GM18505 (cell line): ENCODE results near the gene TM2D3.
"Not testable (repeated sequence)": the region's sequence is repeated elsewhere in the genome, so short reads cannot be mapped to it uniquely, and the experiment has no call there.

ENCODE experiments used
- ATAC-seq: cut with Tn5 transposase; IDR thresholded peaks from one replicate; pipeline ENCODE4 v1.9.1; 2021; ENCODE audit not compliant: unreplicated experiment
- POLR2A ChIP-seq: IDR thresholded peaks from 4 replicates; pipeline ENCODE4 v1.6.1; 2011; ENCODE audit warnings: borderline replicate concordance; ENCODE audit not compliant: insufficient read depth, insufficient read length; ENCODE audit errors: extremely low read depth

The TM2D3 gene

GRCh38 chr15:101647251-101647650, 4.9 kb downstream of the TM2D3 start:
- ATAC-seq = no peak
- no peak for TF ChIP-seq POLR2A

DNA sequence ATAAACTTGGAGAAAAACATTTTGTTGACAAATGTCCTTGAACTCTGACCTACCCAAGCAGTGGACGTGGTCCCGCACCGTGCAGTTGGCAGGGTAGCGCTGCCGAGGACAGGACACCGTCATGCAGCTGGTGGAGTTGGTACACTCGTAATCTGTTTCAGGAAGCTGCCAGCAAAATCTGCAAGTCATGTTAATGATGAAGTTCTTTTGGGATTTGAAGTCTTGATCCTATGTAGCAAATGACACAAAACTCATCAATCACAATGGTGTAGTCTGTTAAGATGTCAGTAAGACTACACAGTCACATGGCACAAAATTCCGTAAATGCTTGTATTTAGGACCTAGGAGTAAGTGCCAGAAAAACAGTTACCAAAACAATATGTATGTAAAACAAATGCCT, 5.5 kb downstream of the TM2D3 start:
- ATAC-seq = no peak
- no peak for TF ChIP-seq POLR2A

DNA sequence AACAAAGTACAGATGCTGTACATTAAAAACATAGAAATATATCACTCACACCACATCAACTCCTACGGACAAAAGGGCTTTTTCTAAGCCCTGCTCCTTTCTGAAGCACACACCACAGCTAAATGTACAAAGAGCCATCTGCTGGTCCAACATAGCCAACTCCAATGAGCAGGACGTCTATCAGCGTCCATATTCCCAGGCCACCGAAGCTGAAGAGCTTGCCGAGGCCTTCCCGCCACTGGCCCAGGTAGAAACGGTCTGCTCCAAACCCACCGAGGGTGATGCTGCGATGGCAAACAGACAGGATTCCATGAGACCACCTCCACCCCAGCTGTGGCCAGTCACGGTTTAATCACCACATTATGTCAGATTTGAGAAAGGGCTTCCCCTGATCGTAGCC, 9.8 kb downstream of the TM2D3 start:
- TF ChIP-seq POLR2A = no peak
- ATAC-seq = no peak

DNA sequence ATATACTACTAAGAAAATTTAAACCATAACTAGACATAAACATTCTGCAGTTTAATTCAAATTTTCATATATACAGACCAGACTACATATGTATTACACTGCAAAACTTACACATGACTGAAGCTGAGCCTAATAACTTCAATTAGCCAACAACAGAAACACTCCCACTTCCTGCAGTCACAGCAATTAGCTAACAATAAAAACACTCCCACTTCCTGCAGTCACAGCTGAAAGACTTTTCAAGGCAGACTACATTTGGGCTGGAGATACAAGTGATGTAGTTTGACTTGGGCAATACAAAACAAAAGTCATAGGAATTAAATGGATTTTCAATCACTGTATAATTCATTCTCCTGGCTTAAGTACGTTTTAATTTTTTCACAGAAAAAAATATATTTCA, 10.3 kb downstream of the TM2D3 start:
- ATAC-seq = no peak

GRCh38 chr15:101641129-101641764, 10.9 kb downstream of the TM2D3 start:
- TF ChIP-seq POLR2A = no peak
- ATAC-seq = no peak

More for the DNA sequence above, 10.3 kb downstream of the TM2D3 start:
- no peak for TF ChIP-seq POLR2A

GRCh38 chr15:101639667-101640066, 12.5 kb downstream of the TM2D3 start:
- ATAC-seq = no peak
- no peak for TF ChIP-seq POLR2A

DNA sequence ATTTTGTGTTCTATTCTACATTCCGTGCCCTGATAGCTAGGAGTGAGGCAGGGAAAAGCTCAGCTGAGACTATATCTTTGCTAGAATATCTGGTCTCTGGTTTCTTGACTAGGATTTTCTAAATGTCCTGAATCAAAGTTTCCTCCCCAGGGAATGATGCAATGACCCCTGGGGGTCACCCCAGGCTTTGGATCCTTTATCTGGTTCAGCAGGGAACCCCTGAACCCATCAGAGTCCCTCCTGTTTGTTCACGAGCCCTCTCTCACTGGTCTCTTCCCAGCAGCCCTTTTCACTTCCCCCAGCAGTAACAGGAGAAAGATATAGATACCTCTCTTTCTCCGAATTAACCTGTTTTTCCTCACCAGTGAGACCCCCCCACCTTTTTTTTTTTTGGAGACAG, 14.3 kb downstream of the TM2D3 start:
- no peak for TF ChIP-seq POLR2A
- ATAC-seq = no peak

DNA sequence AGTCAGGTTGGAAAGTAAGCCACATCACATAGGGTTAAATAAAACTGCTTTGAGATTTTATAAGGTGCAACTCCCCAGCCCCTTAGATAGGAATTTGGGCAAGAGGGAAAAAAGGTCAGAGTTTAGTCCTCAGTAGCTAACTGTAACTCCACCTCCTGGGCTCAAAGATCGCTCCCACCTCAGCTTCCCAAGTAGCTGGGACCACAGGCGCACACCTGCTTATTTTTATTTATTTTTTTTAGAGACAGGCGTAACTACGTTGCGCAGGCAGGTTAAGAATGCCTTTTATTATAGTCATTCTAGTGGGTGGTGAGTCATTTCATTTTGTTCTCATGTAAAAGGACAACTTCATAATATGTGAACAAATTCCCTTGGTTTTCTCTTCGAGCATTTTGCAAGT, 14.7 kb downstream of the TM2D3 start:
- ATAC-seq = no peak
- TF ChIP-seq POLR2A = no peak

DNA sequence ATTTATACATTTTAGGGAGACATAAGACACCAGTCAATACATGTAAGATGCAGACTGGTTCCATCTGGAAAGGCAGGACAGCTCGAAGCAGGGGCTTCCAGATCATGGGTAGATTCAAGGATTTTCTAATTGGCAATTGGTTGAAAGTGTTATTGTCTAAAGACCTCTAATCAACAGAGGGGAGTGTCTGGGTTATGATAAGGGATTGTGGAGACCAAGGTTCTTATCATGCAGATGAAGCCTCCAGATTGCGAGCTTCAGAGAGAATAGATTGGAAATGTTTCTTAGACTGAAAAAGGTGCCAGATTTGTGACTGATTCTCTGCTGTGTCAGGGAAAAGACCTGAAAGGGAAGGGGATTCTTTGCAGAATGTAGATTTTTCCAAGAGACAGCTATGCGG, 15.1 kb downstream of the TM2D3 start:
- ATAC-seq = no peak
- no peak for TF ChIP-seq POLR2A

GRCh38 chr15:101635944-101636727, 16.0 kb downstream of the TM2D3 start:
- no peak for ATAC-seq
- TF ChIP-seq POLR2A = no peak

DNA sequence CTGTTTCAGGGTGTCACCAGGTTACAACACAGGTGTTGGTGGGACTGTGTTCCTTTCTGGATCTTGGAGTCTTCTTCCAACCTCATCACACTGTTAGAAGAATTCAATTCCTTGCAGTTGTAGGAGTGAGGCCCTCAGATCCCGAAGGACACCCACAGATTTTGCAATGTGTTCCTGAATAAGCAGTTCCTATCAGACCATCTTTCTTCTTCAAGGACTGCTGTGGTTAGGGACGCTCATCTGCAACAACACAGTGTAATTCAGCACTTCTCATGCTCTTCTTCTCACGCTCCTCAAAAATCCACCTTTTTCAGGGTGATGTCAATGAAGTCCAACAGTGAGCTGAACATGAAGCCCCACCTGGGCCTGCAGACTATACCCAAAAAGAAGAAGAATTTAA, 18.8 kb downstream of the TM2D3 start:
- no peak for ATAC-seq
- no peak for TF ChIP-seq POLR2A

GRCh38 chr15:101626729-101627128, 25.5 kb downstream of the TM2D3 start:
- not testable (repeated sequence) for ATAC-seq

DNA sequence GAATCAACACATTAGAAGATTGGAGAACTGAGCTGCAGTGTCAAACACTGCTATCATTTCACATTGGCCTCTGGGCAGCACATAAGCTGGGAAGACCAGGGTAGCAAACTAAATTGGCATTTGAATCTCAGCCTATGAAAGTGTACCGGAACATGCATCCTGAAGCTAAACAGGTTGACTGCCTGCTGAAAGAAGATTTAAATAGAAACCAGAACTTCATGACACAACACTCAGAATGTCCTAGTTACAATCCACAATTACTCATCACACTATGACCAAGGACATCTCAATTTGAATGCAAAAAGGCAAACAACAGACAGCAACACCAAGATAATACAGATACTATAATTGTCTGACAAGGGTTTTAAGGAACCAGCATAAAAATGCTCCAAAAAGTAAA, 26.2 kb downstream of the TM2D3 start:
- no peak for ATAC-seq
- no peak for TF ChIP-seq POLR2A

- TF ChIP-seq POLR2A = no peak
- no peak for ATAC-seq
Observed at GRCh38 chr15:101625184-101625583, 27.0 kb downstream of the TM2D3 start.
